Measurements from ENCODE around the gene ZNF668. TPM values are rescaled to one million over a fixed set of nuclear protein-coding genes. Genes with fewer than 3 reads are reported as not detected.
A peak's percentile ranks its signal among the peaks of the same experiment; 100 is the strongest.

Gene ZNF668
- total RNA-seq, 1 donor, result 14.5 TPM

GRCh38 chr16:31061126-31061812 is 12.8 kb downstream of the ZNF668 start:
- peaks cover 49% of the 10 kb centered on the region for H3K79me2 ChIP-seq (ENCODE audit: insufficient read depth, low read length)
- DNase-seq (ENCODE audit: insufficient read length, low spot score, missing footprints), result peak; percentile 22
- no peak overlapping the region for H3K4me2 ChIP-seq (ENCODE audit: insufficient read depth, low read length)
- TF ChIP-seq CTCF (IDR thresholded peaks at IDR 0.05; ENCODE audit: extremely low read depth, low read depth, low read length), result no peak
- no peaks in the 10 kb centered on the region for H3K27me3 ChIP-seq (ENCODE audit: insufficient read depth, low read length)
- H3K4me1 ChIP-seq (ENCODE audit: insufficient read depth, low read length), result peaks cover 13% of the 10 kb centered on the region
- H3K9me3 ChIP-seq (ENCODE audit: low read depth, low read length), result no peaks in the 10 kb centered on the region
- peaks cover 35% of the 10 kb centered on the region for H3K36me3 ChIP-seq (ENCODE audit: insufficient read depth, low read length)
- H3K4me3 ChIP-seq (ENCODE audit: insufficient read depth, low read length), result no peak overlapping the region
- no peak overlapping the region for H2AFZ ChIP-seq (ENCODE audit: low read length)
- H4K20me1 ChIP-seq (ENCODE audit: insufficient read depth, low read length), result no peaks in the 10 kb centered on the region
- no peak overlapping the region for H3K27ac ChIP-seq (ENCODE audit: low read depth, low read length)

- H3K4me2 ChIP-seq (ENCODE audit: insufficient read depth, low read length), result no peak overlapping the region
- no peak overlapping the region for H2AFZ ChIP-seq (ENCODE audit: low read length)
- H3K4me1 ChIP-seq (ENCODE audit: insufficient read depth, low read length), result peaks cover 11% of the 10 kb centered on the region
- H3K9me3 ChIP-seq (ENCODE audit: low read depth, low read length), result no peaks in the 10 kb centered on the region
- no peak overlapping the region for H3K27ac ChIP-seq (ENCODE audit: low read depth, low read length)
- no peaks in the 10 kb centered on the region for H4K20me1 ChIP-seq (ENCODE audit: insufficient read depth, low read length)
- no peaks in the 10 kb centered on the region for H3K27me3 ChIP-seq (ENCODE audit: insufficient read depth, low read length)
- no peak for TF ChIP-seq CTCF (IDR thresholded peaks at IDR 0.05; ENCODE audit: extremely low read depth, low read depth, low read length)
- H3K79me2 ChIP-seq (ENCODE audit: insufficient read depth, low read length), result peaks cover 7% of the 10 kb centered on the region
- no peak for DNase-seq (ENCODE audit: insufficient read length, low spot score, missing footprints)
- peaks cover 10% of the 10 kb centered on the region for H3K36me3 ChIP-seq (ENCODE audit: insufficient read depth, low read length)
- H3K4me3 ChIP-seq (ENCODE audit: insufficient read depth, low read length), result no peak overlapping the region
Measured at GRCh38 chr16:31055613-31056012, 18.4 kb downstream of the ZNF668 start.

GRCh38 chr16:31052114-31052513 is 21.9 kb downstream of the ZNF668 start:
- Histone ChIP-seq H3K36me3 (ENCODE audit: insufficient read depth, low read length) (no peaks in the 10 kb centered on the region), H3K4me3 (ENCODE audit: insufficient read depth, low read length) (no peak overlapping the region), H2AFZ (ENCODE audit: low read length) (peak overlapping the region; percentile 63), H3K27ac (ENCODE audit: low read depth, low read length) (peak overlapping the region; percentile 68), H3K27me3 (ENCODE audit: insufficient read depth, low read length) (no peaks in the 10 kb centered on the region), H3K79me2 (ENCODE audit: insufficient read depth, low read length) (no peaks in the 10 kb centered on the region), H3K9me3 (ENCODE audit: low read depth, low read length) (no peaks in the 10 kb centered on the region), H4K20me1 (ENCODE audit: insufficient read depth, low read length) (no peaks in the 10 kb centered on the region), H3K4me1 (ENCODE audit: insufficient read depth, low read length) (peaks cover 11% of the 10 kb centered on the region), H3K4me2 (ENCODE audit: insufficient read depth, low read length) (peak overlapping the region; percentile 55)
- DNase-seq (ENCODE audit: insufficient read length, low spot score, missing footprints), result peak; percentile 98
- no peak for TF ChIP-seq CTCF (IDR thresholded peaks at IDR 0.05; ENCODE audit: extremely low read depth, low read depth, low read length)

GRCh38 chr16:31050280-31051030 is 23.6 kb downstream of the ZNF668 start:
- Histone ChIP-seq H3K27ac (ENCODE audit: low read depth, low read length) (no peak overlapping the region), H3K36me3 (ENCODE audit: insufficient read depth, low read length) (no peaks in the 10 kb centered on the region), H2AFZ (ENCODE audit: low read length) (no peak overlapping the region), H3K27me3 (ENCODE audit: insufficient read depth, low read length) (no peaks in the 10 kb centered on the region), H3K4me2 (ENCODE audit: insufficient read depth, low read length) (no peak overlapping the region), H4K20me1 (ENCODE audit: insufficient read depth, low read length) (no peaks in the 10 kb centered on the region), H3K9me3 (ENCODE audit: low read depth, low read length) (no peaks in the 10 kb centered on the region), H3K79me2 (ENCODE audit: insufficient read depth, low read length) (no peaks in the 10 kb centered on the region), H3K4me3 (ENCODE audit: insufficient read depth, low read length) (no peak overlapping the region), H3K4me1 (ENCODE audit: insufficient read depth, low read length) (peaks cover 11% of the 10 kb centered on the region)
- TF ChIP-seq CTCF (IDR thresholded peaks at IDR 0.05; ENCODE audit: extremely low read depth, low read depth, low read length), result no peak
- DNase-seq (ENCODE audit: insufficient read length, low spot score, missing footprints), result peak; percentile 18

Measured in osteoblast (primary cell).